Stimulated activated CD8-positive, alpha-beta memory T cell treated with anti-CD3 and anti-CD28 coated beads, Interleukin-4, amount 100 ng/mL, for 1 hour (primary cell): ENCODE results near the gene ZKSCAN5.

Experiments used
- DNase-seq, 2 donors: peaks; one replicate each; pipeline ENCODE4 v3.0.0-alpha.2; 2020; ENCODE audit warnings: low read depth in 2 of 2, low spot score in 1 of 2

The ZKSCAN5 gene

GRCh38 chr7:99504603-99505323 lies at the start of gene ZKSCAN5:
Gene ZKSCAN5, plus strand, starts transcription at chr7:99504662. Its CDS starts 1,383 bp downstream, at chr7:99506045.
- peak; percentile 94 to 98 for DNase-seq

- no peak for DNase-seq
Measured at GRCh38 chr7:99455874-99456273, 48.6 kb upstream of the ZKSCAN5 start.

- no peak for DNase-seq
Measured at GRCh38 chr7:99456288-99456687, 48.2 kb upstream of the ZKSCAN5 start.

- DNase-seq: no peak
Measured at GRCh38 chr7:99457050-99457649, 47.3 kb upstream of the ZKSCAN5 start.

- no peak for DNase-seq
Measured at GRCh38 chr7:99457650-99458493, 46.6 kb upstream of the ZKSCAN5 start.

GRCh38 chr7:99459087-99459486 lies 45.4 kb upstream of the ZKSCAN5 start:
- no peak for DNase-seq

- DNase-seq: no peak
Measured at GRCh38 chr7:99460651-99461050, 43.8 kb upstream of the ZKSCAN5 start.

- no peak for DNase-seq
Measured at GRCh38 chr7:99461221-99461620, 43.2 kb upstream of the ZKSCAN5 start.

GRCh38 chr7:99465421-99465768 lies 39.1 kb upstream of the ZKSCAN5 start:
- DNase-seq: no peak

GRCh38 chr7:99468336-99468918 lies 36.0 kb upstream of the ZKSCAN5 start:
- no peak for DNase-seq

GRCh38 chr7:99469381-99470065 lies 34.9 kb upstream of the ZKSCAN5 start:
- DNase-seq: no peak

GRCh38 chr7:99472561-99473314 lies 31.7 kb upstream of the ZKSCAN5 start, which contains the start of gene ZNF789:
Gene ZNF789, plus strand, starts transcription at chr7:99472890. Its CDS starts 3,567 bp downstream, at chr7:99476457.
- peak; percentile 97 to 98 for DNase-seq

- no peak for DNase-seq
Measured at GRCh38 chr7:99473315-99473596, 31.2 kb upstream of the ZKSCAN5 start.

- no peak for DNase-seq
Measured at GRCh38 chr7:99476107-99476506, 28.4 kb upstream of the ZKSCAN5 start.

GRCh38 chr7:99478464-99479440 lies 25.7 kb upstream of the ZKSCAN5 start:
- DNase-seq: no peak

GRCh38 chr7:99485094-99485493 lies 19.4 kb upstream of the ZKSCAN5 start:
- no peak for DNase-seq

GRCh38 chr7:99489235-99489634 lies 15.2 kb upstream of the ZKSCAN5 start:
- DNase-seq: no peak

GRCh38 chr7:99490878-99491277 lies 13.6 kb upstream of the ZKSCAN5 start:
- no peak for DNase-seq

GRCh38 chr7:99493823-99494222 lies 10.6 kb upstream of the ZKSCAN5 start:
- DNase-seq: no peak
